GM21381 (cell line): Measurements from ENCODE around the gene PDLIM5.
"Not testable (repeated sequence)": the region's sequence is repeated elsewhere in the genome, so short reads cannot be mapped to it uniquely, and the experiment has no call there.

Source experiments
- ATAC-seq: cut with Tn5 transposase; IDR thresholded peaks from one replicate; pipeline ENCODE4 v1.9.1; 2021; ENCODE audit warnings: mild to moderate bottlenecking, moderate library complexity; ENCODE audit not compliant: unreplicated experiment

PDLIM5 gene

DNA sequence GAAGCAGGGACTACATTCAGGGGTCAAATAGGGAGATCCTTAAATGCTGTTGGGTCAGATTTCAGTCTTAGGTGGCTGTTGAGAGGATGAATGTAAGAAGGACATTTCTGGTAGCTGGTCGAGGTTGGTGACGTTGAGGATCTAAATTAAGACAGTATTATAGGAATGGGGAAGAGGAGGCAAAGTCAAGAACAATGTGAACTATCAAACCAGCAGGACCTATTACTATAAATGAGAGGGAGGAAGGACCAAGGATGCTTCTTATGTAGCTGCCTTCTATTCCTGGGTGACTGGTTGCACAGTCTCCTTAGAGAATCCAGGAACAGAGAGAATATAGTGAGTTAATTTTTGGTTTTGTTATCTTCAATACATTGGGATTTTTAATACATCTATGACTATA is 187.6 kb downstream of the PDLIM5 start:
- ATAC-seq: no peak

DNA sequence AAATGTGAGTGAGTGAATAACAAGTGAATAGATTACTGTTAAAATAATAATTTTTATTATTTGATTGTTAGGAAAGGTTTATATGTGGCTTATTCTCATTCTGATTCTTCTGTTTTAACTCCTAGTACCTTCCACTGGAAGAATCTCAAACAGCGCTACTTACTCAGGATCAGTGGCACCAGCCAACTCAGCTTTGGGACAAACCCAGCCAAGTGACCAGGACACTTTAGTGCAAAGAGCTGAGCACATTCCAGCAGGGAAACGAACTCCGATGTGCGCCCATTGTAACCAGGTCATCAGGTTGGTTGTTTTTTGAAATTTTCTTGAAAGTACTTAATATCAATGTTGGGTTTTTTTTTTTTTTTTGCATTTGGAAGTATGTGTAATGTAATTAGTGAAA is 188.4 kb downstream of the PDLIM5 start:
- ATAC-seq: no peak

DNA sequence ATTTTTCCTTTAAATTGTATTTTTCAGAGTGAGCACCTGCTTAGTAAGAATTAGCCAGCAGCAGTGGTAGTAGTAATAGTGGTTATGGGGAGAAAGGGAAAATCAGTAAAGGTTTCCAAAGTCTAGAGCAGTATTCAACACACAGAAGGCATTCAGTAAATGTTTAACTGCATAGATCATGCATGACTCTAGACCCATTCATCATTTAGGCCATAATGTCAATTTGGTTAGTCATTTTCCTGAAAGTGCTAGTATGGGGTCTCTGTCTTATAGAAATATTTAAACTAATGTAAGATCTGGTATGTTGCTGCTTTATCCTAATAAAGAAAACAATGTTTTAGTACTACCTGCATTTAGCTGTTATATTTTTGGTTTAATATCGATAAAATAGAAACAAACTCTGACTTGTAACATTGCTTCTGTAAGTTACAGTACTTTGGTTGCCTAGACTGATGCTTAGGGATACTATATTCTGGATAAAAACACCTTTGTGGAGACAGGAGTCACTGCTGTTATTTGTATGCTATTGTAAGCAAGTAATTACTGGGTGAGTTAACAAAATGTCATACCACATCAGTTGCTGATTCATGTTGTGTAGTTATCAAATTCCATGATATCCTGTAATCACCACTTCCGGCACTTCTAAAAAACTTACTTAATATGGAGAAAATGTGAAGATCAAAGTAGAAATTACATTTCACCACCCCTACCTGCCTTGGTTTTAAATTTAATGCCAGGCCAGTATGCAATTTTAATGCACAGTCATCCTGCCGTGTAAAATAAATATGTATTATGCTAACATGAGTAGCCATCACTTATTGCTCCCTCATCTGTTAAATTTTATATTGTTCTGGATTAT is 190.2 kb downstream of the PDLIM5 start:
- no peak for ATAC-seq

DNA sequence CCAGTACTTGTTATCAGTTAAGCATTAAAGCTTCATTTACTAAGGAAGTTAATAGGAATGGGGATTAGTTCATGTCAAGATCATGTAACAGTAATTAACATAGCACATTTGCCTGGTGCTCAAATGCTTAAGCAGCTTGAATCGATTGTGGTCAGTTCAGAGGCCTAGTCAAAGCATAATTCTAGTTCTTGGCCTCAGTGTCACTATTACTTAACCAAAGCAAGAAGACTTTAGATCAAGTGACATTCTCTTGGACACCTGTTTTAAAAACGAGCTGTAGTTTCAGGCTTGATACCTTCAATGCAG is 190.8 kb downstream of the PDLIM5 start:
- ATAC-seq: no peak

DNA sequence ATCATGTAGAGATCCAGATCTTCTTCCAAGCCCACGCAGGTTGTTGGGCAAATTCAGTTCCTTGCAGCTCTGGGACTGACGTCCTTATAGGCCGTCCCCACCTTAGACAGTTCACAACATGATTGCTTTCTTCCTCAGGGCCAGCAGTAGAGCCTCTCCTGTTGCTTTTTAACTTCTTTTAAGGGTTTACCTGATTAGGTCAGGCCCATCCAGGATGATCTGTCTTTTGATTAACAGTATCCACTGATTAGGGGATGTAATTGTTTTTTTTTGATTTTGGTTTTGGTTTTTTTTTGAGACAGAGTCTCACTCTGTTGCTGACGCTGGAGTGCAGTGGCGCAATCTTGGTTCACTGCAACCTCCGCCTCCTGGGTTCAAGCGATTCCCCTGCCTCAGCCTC is 197.0 kb downstream of the PDLIM5 start:
- ATAC-seq: no peak

DNA sequence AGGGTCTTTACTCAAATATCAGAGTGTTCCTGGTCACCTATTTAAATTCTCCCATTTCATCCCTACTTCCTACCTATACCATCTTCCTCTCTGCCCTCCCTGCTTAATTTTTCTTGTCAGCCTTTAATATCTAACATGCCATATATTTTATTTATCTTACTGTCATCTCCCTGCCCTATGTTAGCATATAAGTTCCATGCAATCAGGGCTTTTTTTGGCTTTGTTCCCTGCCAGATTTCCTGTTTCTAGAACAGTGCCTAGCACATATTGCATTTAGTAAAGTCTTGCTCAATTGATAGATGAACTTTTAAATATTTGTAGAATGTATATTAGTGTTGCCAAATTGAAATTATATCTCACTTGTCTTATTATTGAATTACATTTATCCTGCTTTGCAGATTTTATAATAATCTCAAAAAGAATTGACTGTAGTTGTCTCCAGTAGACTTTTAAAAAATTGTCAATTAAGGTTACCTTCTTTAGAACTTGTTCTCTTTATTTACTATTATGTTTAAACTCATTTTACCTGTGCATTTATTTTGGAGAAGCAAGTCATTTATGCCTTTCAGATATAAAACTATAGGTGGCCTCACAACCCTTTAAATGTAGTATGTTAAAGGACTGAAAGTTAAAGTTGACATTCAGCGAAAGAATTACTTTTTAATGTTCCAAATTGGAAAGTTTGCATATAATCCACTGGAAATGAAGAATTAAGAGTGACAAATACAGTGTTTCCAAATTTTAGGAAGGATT is 197.8 kb downstream of the PDLIM5 start:
- no peak for ATAC-seq

DNA sequence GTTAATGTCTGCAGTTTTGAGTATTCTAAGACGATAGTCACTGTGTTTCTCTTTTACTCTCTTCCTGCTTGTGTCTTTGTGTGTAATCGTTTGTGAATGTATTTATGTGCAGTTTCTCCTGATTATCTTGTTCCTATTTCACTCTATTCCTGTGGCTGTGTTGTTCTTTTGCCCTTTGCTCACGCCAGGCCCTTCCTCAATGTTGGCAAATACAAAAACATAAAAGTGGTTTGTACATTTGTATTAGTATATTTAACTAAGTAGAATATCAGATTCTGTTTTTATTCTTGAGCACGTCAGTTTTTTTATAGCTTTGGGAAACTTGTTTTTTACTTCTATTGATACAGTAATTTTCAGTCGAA is 198.4 kb downstream of the PDLIM5 start:
- no peak for ATAC-seq

DNA sequence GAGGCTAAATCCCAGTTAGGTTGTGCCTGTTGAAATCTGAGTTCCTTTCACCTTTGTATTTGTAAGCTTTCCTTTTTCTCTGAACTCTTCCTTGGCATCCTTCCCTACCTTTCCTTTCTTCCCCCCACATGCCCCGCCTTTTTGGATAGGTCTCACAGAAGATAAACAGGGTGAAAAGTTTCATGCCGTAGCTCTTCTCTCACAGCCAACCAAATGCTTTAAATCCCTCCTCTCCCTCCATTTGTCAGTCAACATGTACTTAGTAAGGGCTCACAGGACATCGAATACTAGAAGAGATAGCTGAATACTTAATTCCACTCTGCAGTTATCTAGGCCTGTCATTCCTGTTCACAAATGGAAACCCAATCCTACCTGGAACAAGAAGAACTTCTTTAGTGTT is 198.9 kb downstream of the PDLIM5 start:
- no peak for ATAC-seq

DNA sequence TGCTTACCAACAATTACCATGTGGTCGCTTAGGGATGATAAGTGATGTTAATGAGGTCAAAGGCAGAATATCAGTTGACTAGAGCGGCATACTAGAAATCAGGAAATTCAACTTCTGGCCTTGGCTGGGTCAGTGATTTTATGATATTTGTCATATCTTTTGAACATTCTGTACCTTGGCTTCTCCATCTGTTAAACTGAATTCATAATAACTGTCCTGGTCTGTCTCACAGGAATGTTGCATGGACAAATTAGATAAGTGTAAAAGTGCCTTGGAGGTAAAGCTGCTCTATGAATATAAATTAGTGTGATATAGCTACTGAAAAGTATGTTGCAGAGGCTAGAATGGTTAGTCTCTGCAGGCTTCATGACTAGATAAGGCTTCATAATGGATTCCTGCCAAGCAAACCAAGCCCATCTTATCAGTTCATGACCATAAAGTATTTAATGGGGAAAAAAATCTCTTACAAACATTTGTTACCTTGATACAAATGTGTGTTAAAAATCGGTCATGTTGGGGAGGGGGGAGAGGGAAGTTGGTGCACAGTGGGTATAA is 201.4 kb downstream of the PDLIM5 start:
- no peak for ATAC-seq

DNA sequence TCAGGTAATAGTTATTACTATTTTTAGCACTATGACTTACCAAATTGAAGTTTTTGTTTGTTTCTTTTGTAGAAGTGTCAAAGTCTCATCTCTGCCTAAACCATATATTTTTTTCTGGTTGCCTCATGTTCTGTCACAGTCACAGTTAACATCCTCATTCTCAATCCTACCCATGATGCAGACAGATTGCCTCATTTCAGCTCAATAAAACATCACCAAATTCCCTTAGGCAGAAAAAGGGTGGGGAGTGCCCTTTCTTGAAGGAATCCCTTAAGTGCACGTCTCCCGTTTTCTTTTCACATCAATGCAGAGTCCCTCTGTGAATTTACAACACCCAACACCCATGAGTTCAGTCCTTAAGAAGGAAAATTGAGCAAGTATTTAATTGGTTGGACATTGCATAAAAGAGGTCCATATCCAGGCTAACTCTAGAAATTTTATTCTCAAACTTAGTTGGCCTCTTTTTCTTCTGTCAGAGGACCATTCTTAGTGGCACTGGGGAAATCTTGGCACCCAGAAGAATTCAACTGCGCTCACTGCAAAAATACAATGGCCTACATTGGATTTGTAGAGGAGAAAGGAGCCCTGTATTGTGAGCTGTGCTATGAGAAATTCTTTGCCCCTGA is 202.4 kb downstream of the PDLIM5 start:
- ATAC-seq: no peak

DNA sequence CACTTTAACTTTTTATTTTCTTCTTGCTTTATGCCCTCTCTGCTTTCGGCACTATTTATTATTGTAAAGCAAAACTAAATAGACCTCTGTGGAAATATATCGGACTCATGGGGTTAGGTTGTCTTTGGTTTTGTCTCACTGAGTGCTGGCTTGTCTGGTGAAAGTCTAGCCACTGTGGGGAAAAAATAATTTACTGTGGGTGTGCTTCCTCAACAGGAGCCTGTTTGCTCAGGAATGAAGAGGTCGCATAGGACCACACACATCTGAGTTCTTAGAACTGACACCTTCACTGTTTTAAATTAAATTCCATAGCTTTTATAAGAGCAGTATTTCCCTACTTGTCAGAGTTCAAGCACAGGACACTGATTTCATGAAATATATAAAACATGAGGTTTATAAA is 203.0 kb downstream of the PDLIM5 start:
- ATAC-seq: no peak

DNA sequence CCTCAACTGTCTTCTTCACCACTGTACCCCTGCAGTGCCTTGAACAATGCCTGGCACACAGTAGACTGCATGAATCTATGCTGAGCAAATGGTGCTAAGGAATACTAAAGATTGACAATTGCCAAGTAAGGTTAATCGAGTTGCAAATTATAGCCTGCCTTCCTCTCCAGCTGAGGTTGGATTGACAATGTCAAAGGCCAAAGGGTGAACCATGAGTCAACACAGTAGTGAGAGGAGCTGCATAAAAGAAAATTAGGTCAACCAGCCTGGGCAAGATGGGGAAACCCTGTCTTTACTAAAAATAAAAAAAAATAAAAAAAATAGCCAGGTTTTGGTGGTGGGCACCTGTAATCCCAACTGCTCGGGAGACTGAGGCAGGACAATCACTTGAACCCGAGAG is 208.9 kb downstream of the PDLIM5 start:
- ATAC-seq: no peak

DNA sequence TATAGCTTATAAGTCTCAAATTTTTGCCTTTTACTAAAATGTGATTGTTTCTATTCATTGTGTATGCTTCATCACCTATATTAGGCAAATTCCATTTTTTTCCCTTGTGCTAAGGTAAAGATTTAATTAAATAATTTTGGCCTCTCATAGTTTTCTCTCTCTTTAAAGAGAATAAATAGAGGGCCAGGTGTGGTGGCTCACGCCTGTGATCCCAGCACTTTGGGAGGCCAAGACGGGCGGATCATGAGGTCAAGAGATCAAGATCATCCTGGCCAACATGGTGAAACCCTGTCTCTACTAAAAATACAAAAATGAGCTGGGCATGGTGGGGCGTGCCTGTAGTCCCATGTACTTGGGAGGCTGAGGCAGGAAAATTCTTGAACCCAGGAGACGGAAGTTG is 213.3 kb downstream of the PDLIM5 start:
- not testable (repeated sequence) for ATAC-seq

DNA sequence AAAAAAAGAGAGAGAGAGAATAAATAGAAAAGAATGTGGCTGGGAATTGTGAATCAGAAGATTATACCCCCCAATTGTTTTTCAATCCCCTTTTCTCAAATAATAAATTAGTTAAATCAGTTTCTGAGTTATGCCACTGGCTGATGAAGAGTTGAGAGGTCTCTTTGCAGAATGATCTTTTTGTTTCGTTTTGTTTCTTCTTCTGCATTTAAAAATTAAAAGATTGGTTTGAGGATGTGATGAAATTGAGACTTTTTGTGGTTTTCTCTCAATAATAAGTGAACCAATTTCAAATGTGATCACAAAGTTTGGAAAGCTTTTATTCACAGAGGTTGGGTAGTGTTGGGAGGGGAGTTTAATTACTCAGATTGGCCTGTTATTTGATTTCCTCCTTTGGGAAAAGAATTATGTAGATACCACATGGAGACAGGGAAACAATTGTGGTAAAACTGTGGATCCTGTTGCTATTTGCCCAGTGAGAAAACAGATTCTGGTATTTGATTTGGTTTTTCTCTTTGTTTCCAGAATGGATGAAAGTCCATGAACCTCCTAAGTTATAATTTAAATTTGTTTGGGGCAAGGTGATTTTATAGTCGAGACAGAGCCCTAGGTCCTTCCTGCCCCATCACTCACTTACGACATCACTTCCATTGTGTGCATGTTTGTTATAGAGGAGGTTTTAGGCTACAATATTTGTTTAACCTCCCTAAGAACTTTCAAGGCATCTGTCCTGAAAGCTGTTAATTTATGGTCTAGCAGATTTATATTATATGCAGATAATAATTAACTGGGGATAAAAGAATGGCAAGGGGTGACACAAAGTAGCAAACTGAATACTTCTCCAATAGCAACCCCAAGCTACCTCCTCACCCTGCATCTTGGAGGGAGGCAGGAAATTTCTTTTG is 214.0 kb downstream of the PDLIM5 start:
- no peak for ATAC-seq

DNA sequence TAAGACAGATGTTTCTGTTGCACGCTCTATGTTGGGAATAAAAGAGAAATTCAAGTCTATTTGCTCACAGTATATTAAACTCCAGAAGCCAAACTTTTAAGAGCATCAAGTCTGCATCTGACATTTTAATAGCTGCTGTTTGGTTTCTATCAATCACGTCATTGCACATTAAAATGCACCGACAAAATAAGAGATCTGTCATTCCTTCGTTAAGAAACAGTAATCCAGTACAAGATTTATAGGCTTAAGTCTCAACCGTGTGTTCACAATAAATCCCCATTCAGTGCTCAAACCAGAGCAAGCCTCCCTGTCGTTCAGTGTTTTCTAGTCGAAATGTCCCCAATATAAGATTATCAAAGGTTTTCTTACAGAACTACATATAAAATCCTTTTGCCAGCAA is 217.0 kb downstream of the PDLIM5 start:
- no peak for ATAC-seq

DNA sequence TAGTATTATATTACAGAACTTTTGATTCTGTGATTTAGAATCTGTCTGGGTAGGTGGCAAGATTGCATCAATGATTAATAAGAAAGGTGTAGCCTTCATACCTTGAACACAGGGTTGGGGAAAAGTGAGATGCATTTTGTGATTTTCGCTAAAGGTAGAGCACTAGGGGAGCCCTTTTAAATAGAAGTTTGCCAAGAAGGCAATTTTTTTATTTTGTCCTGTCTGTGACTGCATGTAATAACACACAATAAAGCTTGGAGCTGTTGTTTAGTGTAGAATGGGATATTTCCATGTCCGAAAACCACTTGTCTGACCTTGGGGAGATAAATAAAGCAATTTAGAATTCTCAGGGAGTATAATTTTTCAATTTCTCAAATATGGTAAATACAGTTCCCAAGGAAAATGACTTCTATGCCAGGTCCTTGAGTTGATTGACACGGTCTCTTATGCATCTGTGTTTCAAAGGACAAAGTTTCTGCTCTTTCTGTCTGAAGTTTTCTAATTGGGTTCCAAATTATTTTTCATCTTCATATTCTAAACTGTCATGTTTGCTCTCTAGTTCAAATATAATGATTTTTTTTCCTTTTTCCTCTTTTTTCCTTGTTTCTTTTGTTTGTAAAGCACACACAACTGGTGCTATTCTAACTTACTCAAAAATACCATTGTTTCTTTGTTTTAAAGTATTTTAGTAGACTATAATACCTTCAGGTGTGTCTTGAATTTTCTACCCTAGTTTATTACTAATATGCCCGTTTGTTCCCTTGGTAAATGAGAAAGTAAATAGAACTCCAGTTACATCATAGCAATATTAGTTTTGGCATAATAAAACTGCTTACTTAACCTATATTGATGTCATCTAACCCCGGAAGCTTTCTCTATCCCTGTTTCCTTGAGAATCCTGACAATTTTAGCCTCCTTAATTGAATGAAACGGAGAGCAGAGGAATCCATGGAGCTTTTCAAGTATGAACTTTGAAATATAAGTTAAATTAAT is 218.2 kb downstream of the PDLIM5 start:
- ATAC-seq: no peak

DNA sequence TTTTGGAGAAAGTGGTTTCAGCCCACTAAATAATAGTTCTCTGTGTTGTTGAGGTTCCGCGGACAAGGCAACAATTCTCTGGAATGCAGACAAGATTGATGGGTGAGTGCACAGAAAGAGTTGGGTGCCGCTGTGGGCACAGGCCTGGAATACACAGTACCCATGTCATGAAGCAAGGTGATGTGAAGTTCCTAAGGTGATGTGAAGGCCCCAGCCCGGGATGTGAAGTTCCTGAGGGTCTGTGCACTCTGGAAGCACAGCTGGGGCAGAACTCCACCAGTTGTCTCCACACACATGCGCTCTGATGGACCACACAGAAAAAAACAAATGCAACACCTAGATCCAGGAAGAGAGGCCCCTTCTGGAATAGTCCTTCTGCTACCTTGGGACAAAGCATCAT is 219.4 kb downstream of the PDLIM5 start:
- no peak for ATAC-seq

DNA sequence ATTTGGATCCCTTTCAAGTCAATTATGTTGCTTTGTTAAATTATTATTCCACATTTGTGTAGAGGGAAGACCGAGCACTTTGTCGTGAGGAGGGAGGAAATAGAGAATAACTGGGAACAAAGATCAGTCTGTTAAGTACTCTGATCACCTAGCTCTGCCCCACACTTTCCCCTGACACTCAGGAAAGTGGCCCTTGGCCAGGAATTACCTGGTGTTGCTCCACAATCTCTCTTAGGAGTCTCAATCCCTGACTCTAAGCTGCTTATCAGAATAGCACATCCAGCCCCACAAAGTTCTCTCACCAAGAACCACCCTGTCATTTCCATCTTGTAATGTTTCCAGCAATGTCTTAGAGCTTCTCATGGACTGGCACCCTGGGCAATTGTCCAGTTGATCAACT is 222.2 kb downstream of the PDLIM5 start:
- no peak for ATAC-seq

DNA sequence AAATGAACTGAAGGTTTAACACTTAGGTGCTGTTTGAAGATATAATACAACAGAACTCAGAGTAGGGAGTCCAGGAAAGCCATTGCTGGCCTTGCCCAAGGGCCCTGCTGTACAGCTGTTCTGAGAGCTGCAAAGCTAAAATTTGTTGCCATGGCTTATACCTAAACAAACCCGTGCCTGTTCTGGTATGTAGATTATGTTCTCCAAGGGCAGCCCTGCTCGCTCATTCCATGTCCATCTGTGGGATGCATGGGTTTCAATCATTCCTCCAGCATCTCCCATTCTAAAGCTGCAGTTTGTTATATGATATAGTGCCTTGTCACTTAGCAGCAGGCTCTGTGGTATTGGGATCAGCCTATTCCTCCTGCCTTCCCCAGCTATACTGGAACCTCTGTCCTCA is 225.2 kb downstream of the PDLIM5 start:
- no peak for ATAC-seq

DNA sequence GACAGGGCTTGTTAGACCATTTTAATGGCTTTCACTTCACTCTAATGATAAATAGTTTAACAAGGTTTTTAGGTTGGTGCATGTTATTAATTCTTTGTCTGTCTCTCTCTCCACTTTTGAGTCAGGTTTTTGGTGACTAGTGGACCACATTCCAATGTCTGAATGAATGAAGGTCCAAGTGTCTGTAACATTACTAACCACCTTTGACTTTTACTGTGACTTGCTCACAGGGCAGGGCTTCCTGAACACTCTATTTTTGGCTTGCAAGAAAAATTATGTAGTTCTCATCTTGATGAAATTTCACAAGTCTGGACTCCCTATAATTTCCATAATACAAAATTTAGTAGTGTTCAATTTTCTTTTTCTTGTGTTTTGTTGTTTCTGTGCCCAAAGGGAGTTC is 227.2 kb downstream of the PDLIM5 start:
- ATAC-seq: no peak
